ENCODE data around the gene TNFSF9. TPM values are rescaled to one million over a fixed set of nuclear protein-coding genes. Genes with fewer than 3 reads are reported as not detected.
"Not testable (repeated sequence)": the region's sequence is repeated elsewhere in the genome, so short reads cannot be mapped to it uniquely, and the experiment has no call there.

The TNFSF9 gene
- total RNA-seq, 4 donors from 2014 or later: 0.66 to 1.3 (median 1.2) TPM; not detected in 1

GRCh38 chr19:6551091-6551490 lies 20.3 kb downstream of the TNFSF9 start:
- no peak overlapping the region for H3K27ac ChIP-seq
- peaks cover 0 to 17% (median 0%) of the 10 kb centered on the region in 4 donors for H3K9me3 ChIP-seq
- TF ChIP-seq EP300 (IDR thresholded peaks at IDR 0.05): no peak
- no peak for TF ChIP-seq POLR2A (IDR thresholded peaks at IDR 0.05)
- TF ChIP-seq CTCF (IDR thresholded peaks at IDR 0.05): no peak
- H3K4me3 ChIP-seq: no peak overlapping the region
- peaks cover 0 to 7% (median 0%) of the 10 kb centered on the region in 4 donors for H3K4me1 ChIP-seq
- WGBS, 2 donors: 84 to 87% methylated on average over 3 of the region's 3 CpGs
- peaks cover 0 to 16% of the 10 kb centered on the region in 2 donors for H3K27me3 ChIP-seq
- DNase-seq (ENCODE audit: low spot score in 2 of 2): no peak
- H3K36me3 ChIP-seq: no peaks in the 10 kb centered on the region

GRCh38 chr19:6551607-6552450 lies 21.0 kb downstream of the TNFSF9 start:
- 24 to 33% methylated on average over 15 to 22 of the region's 28 CpGs for WGBS, 2 donors
- DNase-seq (ENCODE audit: low spot score in 2 of 2): no peak

GRCh38 chr19:6556043-6556449 lies 25.2 kb downstream of the TNFSF9 start:
- WGBS, 2 donors: 91 to 92% methylated on average over 2 of the region's 2 CpGs
- H3K4me1 ChIP-seq: peaks cover 0 to 7% (median 0%) of the 10 kb centered on the region in 4 donors
- H3K27me3 ChIP-seq: peaks cover 0 to 12% of the 10 kb centered on the region in 2 donors
- no peak overlapping the region for H3K27ac ChIP-seq
- TF ChIP-seq POLR2A (IDR thresholded peaks at IDR 0.05) (no peak), EP300 (IDR thresholded peaks at IDR 0.05) (no peak), CTCF (IDR thresholded peaks at IDR 0.05) (no peak)
- peaks cover 0 to 7% (median 0%) of the 10 kb centered on the region in 4 donors for H3K9me3 ChIP-seq
- no peak for DNase-seq (ENCODE audit: low spot score in 2 of 2)
- no peaks in the 10 kb centered on the region for H3K36me3 ChIP-seq
- no peak overlapping the region for H3K4me3 ChIP-seq

More at GRCh38 chr19:6551607-6552450, 21.0 kb downstream of the TNFSF9 start:
- TF ChIP-seq CTCF (IDR thresholded peaks at IDR 0.05): no peak
- no peak for TF ChIP-seq EP300 (IDR thresholded peaks at IDR 0.05)
- no peak for TF ChIP-seq POLR2A (IDR thresholded peaks at IDR 0.05)
- H3K4me1 ChIP-seq: peaks cover 0 to 7% (median 0%) of the 10 kb centered on the region in 4 donors
- H3K9me3 ChIP-seq: peaks cover 0 to 17% (median 0%) of the 10 kb centered on the region in 4 donors
- H3K27ac ChIP-seq: no peak overlapping the region
- no peaks in the 10 kb centered on the region for H3K36me3 ChIP-seq
- H3K4me3 ChIP-seq: no peak overlapping the region
- peaks cover 0 to 16% of the 10 kb centered on the region in 2 donors for H3K27me3 ChIP-seq

GRCh38 chr19:6556480-6557195 lies 25.8 kb downstream of the TNFSF9 start:
- Histone ChIP-seq H3K27me3 (peaks cover 0 to 7% of the 10 kb centered on the region in 2 donors), H3K9me3 (peaks cover 0 to 1% (median 0%) of the 10 kb centered on the region in 4 donors), H3K4me3 (no peak overlapping the region), H3K4me1 (peaks cover 0 to 6% (median 0%) of the 10 kb centered on the region in 4 donors), H3K36me3 (no peaks in the 10 kb centered on the region), H3K27ac (no peak overlapping the region)
- TF ChIP-seq EP300 (IDR thresholded peaks at IDR 0.05): no peak
- TF ChIP-seq POLR2A (IDR thresholded peaks at IDR 0.05): no peak
- TF ChIP-seq CTCF (IDR thresholded peaks at IDR 0.05): no peak
- 63 to 64% methylated on average over 11 of the region's 11 CpGs for whole genome bisulfite sequencing, 2 donors
- no peak for DNase-seq (ENCODE audit: low spot score in 2 of 2)

GRCh38 chr19:6562437-6562836 lies 31.6 kb downstream of the TNFSF9 start:
- not testable (repeated sequence) for H3K27ac ChIP-seq; H3K36me3 ChIP-seq; H3K4me3 ChIP-seq; H3K27me3 ChIP-seq; H3K4me1 ChIP-seq; DNase-seq (ENCODE audit: low spot score in 2 of 2)
- 44 to 59% methylated on average over 1 of the region's 1 CpG for WGBS, 2 donors
- peaks cover 0 to 14% (median 0%) of the 10 kb centered on the region in 4 donors for H3K9me3 ChIP-seq
